Kidney (tissue), 14 donors: ENCODE data around the gene AKR1A1. TPM values are rescaled to one million over a fixed set of nuclear protein-coding genes. Genes with fewer than 3 reads are reported as not detected.
"Not testable (repeated sequence)": the region's sequence is repeated elsewhere in the genome, so short reads cannot be mapped to it uniquely, and the experiment has no call there.

ENCODE experiments used
- DNase-seq, 5 donors: peaks; one replicate each; pipeline ENCODE4 v3.0.0-alpha.2; 2013 to 2020
- FAIRE-seq: peaks from 2 replicates; lab custom pipeline; 2012; peaks lifted over from hg19 to GRCh38; lab: Jason Lieb, UNC
- H3K27ac ChIP-seq, 2 donors: one replicate each; pipeline ENCODE4 v1.7.0; 2013; ENCODE audit warnings: low read depth in 2 of 2, low read length in 2 of 2, inconsistent platforms in 1 of 2
- H3K27me3 ChIP-seq: one replicate; pipeline ENCODE4 v1.7.1; 2013; ENCODE audit warnings: low read length, inconsistent platforms; ENCODE audit not compliant: control insufficient read depth, insufficient read depth
- H3K36me3 ChIP-seq, 3 donors: one replicate each; pipeline versions ENCODE4 v1.7.0 to v1.7.1; 2013; ENCODE audit warnings: low read length in 3 of 3, control low read depth in 1 of 3, inconsistent platforms in 1 of 3; ENCODE audit not compliant: insufficient read depth in 3 of 3, control insufficient read depth in 2 of 3
- H3K4me1 ChIP-seq, 3 donors: one replicate each; pipeline versions ENCODE4 v1.7.0 to v1.7.1; 2013; ENCODE audit warnings: low read length in 3 of 3, inconsistent platforms in 1 of 3, low read depth in 1 of 3; ENCODE audit not compliant: control insufficient read depth in 2 of 3, insufficient read depth in 2 of 3
- H3K4me3 ChIP-seq, 3 donors: one replicate each; pipeline versions ENCODE4 v1.7.0 to v1.8.1; 2013; ENCODE audit warnings: low read length in 3 of 3, control low read depth in 1 of 3, inconsistent platforms in 1 of 3
- H3K9ac ChIP-seq, 3 donors: one replicate each; pipeline versions ENCODE4 v1.7.0 to v1.7.1; 2013; ENCODE audit warnings: low read length in 3 of 3, control low read depth in 1 of 3, inconsistent platforms in 1 of 3
- H3K9me3 ChIP-seq, 3 donors: one replicate each; pipeline versions ENCODE4 v1.7.0 to v1.7.1; 2013; ENCODE audit warnings: low read length in 3 of 3, control low read depth in 1 of 3, inconsistent platforms in 1 of 3; ENCODE audit not compliant: control insufficient read depth in 2 of 3, insufficient read depth in 1 of 3
- intact Hi-C: fragments of 100-400 bp; cut with DNase I; formaldehyde crosslinking; loops from one replicate; pipeline ENCODE4 v1.11.1; 2022
- polyA plus RNA-seq: library from polyadenylated mRNA; stranded (reverse); fragments of 350-450 nt; fragmentation: Illumina TruSeq; extraction: RNeasy Lipid Tissue Mini Kit (QIAGEN cat#74804); gene quantifications from one replicate; pipeline ENCODE4 v1.2.3, GENCODE V29; 2014; ENCODE audit warnings: low read depth, low replicate concordance; ENCODE audit not compliant: insufficient read depth
- total RNA-seq: library from RNA; stranded (reverse); fragmentation: NEBNext Ultra II Directional; extraction: Animal tissue kit (Norgen Biotek cat#: 25700); gene quantifications from one replicate; pipeline ENCODE4 v1.2.1, GENCODE V29; 2021
- TF ChIP-seq, protein P1 (sequence below): IDR thresholded peaks from 3 replicates; pipeline ENCODE4 v1.5.1; 2012; ENCODE audit warnings: mild to moderate bottlenecking, moderate library complexity, borderline replicate concordance; ENCODE audit not compliant: insufficient read depth; ENCODE audit errors: extremely low read depth
- donor health status: control.
- donor health status: control.
- donor health status: control.
- donor health status: control.
- donor health status: control.
- donor health status: DM: yes; HTN: yes; CAD: no.
- donor health status: Normal renal cell carcinoma (clear cell type).

The AKR1A1 gene
- total and polyA plus RNA-seq, 2 donors from 2014 or later, result 147 to 431 TPM

DNA sequence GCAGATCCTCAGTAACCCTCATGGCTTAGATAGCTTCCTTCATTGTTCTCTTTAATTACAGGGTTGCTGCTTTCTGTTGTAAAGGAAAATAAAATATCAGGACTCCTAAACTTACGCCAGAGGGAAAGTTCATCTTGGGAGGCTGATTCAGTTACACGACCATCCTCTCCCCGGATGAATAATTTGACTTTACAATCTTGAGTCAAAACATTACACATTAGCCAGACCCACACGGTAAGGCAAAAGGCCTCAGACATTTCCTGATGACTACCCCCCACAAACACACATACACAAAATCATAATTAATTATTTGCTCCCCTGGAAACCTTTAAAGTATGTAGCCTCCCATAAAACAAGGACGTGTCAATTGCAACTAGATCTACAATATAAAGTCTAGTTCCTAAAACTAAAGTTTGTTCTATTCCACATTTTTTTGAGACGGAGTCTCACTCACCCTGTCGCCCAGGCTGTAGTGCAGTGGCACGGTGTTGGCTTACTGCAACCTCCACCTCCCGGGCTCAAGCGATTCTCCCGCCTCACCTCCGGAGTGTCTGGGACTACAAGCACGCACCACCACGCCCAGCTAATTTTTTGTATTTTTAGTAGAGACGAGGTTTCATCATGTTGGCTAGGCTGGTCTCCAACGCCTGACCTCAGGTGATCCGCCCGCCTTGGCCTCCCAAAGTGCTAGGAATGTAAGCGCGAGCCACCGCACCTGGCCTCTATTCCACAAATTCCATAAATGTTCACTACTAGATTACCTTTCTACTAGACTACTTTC lies 28.1 kb upstream of the AKR1A1 start:
- Histone ChIP-seq H3K9me3 (no peaks in the 10 kb centered on the region), H3K27me3 (no peaks in the 10 kb centered on the region), H3K9ac (peak overlapping the region; percentile 64 to 87 (median 86)), H3K4me1 (peaks cover 0 to 8% (median 0%) of the 10 kb centered on the region in 3 donors), H3K4me3 (peak overlapping the region; percentile 78 to 86 (median 81)), H3K27ac (peak overlapping the region; percentile 92 to 98), H3K36me3 (peaks cover 0 to 4% (median 2%) of the 10 kb centered on the region in 3 donors)
- FAIRE-seq (no peak), DNase-seq (peak in 2 of 5 donors; percentile 59 to 77)
- TF ChIP-seq, protein P1, sequence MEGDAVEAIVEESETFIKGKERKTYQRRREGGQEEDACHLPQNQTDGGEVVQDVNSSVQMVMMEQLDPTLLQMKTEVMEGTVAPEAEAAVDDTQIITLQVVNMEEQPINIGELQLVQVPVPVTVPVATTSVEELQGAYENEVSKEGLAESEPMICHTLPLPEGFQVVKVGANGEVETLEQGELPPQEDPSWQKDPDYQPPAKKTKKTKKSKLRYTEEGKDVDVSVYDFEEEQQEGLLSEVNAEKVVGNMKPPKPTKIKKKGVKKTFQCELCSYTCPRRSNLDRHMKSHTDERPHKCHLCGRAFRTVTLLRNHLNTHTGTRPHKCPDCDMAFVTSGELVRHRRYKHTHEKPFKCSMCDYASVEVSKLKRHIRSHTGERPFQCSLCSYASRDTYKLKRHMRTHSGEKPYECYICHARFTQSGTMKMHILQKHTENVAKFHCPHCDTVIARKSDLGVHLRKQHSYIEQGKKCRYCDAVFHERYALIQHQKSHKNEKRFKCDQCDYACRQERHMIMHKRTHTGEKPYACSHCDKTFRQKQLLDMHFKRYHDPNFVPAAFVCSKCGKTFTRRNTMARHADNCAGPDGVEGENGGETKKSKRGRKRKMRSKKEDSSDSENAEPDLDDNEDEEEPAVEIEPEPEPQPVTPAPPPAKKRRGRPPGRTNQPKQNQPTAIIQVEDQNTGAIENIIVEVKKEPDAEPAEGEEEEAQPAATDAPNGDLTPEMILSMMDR, result no peak
- intact Hi-C loops, result no loop called here

DNA sequence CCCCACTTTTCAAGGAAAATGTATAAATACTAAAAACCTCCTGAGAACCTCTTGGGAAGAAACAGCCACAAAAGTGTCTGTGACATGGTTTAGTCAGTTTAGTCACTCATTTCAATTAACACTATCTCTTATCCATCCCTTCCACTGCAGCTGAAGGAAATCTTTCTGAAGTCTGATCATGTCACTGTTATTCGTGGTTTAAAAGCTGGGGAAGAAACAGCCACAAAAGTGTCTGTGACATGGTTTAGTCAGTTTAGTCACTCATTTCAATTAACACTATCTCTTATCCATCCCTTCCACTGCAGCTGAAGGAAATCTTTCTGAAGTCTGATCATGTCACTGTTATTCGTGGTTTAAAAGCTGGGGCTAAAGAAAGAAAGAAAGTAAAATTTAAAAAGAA lies 27.1 kb upstream of the AKR1A1 start:
- H3K9ac ChIP-seq, H3K9me3 ChIP-seq, H3K4me3 ChIP-seq, FAIRE-seq, H3K4me1 ChIP-seq, intact Hi-C loops, H3K27me3 ChIP-seq, H3K27ac ChIP-seq, H3K36me3 ChIP-seq, DNase-seq: not testable (repeated sequence)

DNA sequence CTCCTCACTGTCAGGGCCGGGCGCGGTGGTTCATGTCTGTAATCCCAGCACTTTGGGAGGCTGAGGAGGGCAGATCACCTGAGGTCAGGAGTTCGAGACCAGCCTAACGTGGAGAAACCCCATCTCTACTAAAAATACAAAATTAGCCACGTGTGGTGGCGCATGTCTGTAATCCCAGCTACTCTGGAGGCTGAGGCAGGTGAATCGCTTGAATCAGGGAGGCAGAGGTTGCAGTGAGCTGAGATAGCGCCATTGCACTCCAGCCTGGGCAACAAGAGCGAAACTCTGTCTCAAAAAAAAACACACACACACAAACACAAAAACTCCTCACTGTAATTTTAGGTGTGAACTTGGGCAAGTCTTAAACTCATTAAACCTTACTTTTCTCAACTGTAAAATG lies 26.7 kb upstream of the AKR1A1 start:
- intact Hi-C loops, FAIRE-seq, H3K27ac ChIP-seq, H3K27me3 ChIP-seq, H3K36me3 ChIP-seq, H3K9ac ChIP-seq, H3K4me1 ChIP-seq, H3K9me3 ChIP-seq, H3K4me3 ChIP-seq, DNase-seq: not testable (repeated sequence)

DNA sequence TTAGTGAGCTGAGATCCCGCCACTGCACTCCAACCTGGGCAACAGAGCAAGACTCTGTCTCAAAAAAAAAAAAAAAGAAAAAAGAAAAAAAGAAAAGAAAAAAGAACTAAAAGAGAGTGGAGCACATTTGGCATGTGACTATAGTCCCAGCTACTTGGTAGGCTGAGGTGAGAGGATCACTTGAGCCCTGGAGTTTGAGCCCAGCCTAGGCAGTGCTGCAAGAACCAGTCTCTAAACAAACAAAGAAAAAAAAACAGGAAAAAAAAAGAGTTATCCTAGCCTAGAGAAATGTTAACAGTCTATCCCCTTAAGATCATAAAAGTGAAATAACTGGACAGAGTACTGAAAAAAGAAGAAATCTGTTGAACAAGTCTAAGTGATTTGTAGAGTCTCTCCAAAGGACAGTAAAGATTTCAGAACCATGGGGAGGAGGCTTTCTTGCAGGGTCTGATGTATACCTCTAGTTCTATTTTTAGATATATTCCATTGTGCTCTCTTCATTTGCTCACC lies 24.4 kb upstream of the AKR1A1 start:
- H3K27ac ChIP-seq, result no peak overlapping the region
- no peak overlapping the region for H3K9ac ChIP-seq
- H3K27me3 ChIP-seq, result no peaks in the 10 kb centered on the region
- no peak overlapping the region for H3K4me3 ChIP-seq
- H3K36me3 ChIP-seq, result no peaks in the 10 kb centered on the region
- TF ChIP-seq, protein P1, result no peak
- no peaks in the 10 kb centered on the region for H3K4me1 ChIP-seq
- H3K9me3 ChIP-seq, result no peaks in the 10 kb centered on the region
- FAIRE-seq (no peak), DNase-seq (peak in 1 of 5 donors; percentile 44)
- intact Hi-C loops, result no loop called here
